ENCODE measurements around the gene DUSP5. TPM values are rescaled to one million over a fixed set of nuclear protein-coding genes. Genes with fewer than 3 reads are reported as not detected.

The DUSP5 gene
- total RNA-seq, 1 donor from 2014 or later, result 14.8 TPM

DNA sequence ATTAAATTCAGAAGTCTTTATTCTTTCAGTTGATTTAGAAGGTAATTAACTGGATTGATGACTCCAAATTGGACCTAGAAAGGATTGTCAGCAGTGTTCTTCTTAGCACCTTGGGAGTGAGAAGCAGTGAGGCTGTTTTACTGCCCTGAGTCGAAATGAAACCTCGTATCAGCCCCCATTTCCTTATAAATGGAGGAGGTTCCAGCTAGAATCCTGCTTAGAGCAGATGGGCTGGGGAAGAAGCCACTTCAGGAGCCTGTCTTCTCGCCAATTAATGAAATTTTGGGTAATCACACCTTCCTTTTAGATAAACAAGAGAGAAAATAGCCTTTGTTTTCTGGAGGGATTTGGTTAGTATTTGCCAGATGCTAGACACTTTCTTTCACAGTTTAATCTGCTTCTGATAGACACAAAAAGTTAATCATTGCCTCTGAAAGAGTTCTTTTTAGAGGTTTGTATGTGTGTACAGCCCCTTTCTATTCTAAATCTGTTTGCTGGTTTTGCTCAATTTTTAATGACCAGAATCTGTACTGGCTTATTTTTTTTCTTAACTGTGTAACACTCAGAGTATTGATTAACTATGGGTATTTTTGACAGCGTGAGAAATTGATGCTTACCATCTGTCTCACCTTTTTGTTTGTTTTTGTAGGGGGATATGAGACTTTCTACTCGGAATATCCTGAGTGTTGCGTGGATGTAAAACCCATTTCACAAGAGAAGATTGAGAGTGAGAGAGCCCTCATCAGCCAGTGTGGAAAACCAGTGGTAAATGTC is 4.6 kb downstream of the DUSP5 start:
- TF ChIP-seq, protein P1, sequence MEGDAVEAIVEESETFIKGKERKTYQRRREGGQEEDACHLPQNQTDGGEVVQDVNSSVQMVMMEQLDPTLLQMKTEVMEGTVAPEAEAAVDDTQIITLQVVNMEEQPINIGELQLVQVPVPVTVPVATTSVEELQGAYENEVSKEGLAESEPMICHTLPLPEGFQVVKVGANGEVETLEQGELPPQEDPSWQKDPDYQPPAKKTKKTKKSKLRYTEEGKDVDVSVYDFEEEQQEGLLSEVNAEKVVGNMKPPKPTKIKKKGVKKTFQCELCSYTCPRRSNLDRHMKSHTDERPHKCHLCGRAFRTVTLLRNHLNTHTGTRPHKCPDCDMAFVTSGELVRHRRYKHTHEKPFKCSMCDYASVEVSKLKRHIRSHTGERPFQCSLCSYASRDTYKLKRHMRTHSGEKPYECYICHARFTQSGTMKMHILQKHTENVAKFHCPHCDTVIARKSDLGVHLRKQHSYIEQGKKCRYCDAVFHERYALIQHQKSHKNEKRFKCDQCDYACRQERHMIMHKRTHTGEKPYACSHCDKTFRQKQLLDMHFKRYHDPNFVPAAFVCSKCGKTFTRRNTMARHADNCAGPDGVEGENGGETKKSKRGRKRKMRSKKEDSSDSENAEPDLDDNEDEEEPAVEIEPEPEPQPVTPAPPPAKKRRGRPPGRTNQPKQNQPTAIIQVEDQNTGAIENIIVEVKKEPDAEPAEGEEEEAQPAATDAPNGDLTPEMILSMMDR (IDR thresholded peaks at IDR 0.05; ENCODE audit: unreplicated experiment), result no peak
- Mint-ChIP-seq H3K27me3 (ENCODE audit: low read depth) (peaks cover 37% of the 10 kb centered on the region), H3K36me3 (no peaks in the 10 kb centered on the region), H3K4me3 (no peak overlapping the region), H3K9me3 (no peaks in the 10 kb centered on the region), H3K4me1 (peaks cover 45% of the 10 kb centered on the region), H3K27ac (no peak overlapping the region)
- no peak for DNase-seq (ENCODE audit: low spot score in 2 of 2, unreplicated experiment in 2 of 2)

DNA sequence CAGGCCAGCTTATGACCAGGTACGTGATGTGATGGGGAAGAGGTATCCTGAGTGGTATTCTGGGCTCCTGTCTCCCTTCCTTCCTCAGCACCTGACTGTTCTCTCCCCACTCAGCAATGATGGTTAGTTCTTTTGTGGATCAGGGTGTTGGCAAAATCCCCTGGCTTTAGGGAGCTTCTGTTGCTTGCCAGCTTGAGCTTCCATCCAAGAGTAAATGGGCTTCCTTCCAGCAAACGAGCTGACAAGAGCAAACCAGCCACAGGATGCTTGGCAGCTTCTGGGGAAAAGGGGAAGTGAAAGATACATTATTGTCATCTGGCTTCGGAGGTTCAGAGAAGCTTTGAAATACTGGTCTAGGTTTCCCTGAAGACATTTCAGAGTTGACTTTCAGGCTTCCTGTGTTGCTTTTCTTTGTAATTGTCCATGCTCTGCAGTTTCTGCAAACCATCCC is 5.2 kb downstream of the DUSP5 start:
- no peaks in the 10 kb centered on the region for H3K9me3 Mint-ChIP-seq
- peak overlapping the region; percentile 8 for H3K27ac Mint-ChIP-seq
- peaks cover 35% of the 10 kb centered on the region for H3K27me3 Mint-ChIP-seq (ENCODE audit: low read depth)
- peaks cover 45% of the 10 kb centered on the region for H3K4me1 Mint-ChIP-seq
- no peak for DNase-seq (ENCODE audit: low spot score in 2 of 2, unreplicated experiment in 2 of 2)
- peaks cover 2% of the 10 kb centered on the region for H3K36me3 Mint-ChIP-seq
- TF ChIP-seq, protein P1 (IDR thresholded peaks at IDR 0.05; ENCODE audit: unreplicated experiment), result no peak
- H3K4me3 Mint-ChIP-seq, result no peak overlapping the region

DNA sequence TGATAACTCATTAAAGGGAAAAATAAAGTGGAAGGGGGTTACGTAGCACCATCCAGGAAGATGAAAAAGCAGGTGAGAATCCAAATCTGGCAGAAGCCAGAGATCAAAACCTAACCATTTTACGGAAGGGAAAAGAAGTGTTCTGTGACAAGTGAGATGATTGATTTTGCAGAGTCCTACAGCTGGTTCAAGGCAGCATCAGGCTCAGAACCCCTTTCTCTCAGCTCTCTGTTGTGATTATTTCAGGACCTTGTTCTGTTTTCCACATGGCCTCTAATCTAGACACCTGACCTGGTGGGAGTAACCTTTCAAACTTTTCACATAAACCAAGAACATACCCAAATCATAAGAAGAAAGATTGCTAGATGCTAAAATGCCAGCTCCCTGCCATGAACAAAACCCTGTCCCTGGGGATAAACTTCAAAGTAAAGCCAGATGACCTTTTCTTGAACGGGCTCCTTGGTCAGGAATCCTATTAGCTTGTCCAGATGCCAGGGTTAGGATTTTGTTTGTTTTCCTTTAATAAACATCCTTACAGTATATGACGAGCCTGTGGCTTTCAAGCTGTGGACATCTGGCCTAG is 5.9 kb downstream of the DUSP5 start:
- no peaks in the 10 kb centered on the region for H3K9me3 Mint-ChIP-seq
- no peak overlapping the region for H3K27ac Mint-ChIP-seq
- no peak for DNase-seq (ENCODE audit: low spot score in 2 of 2, unreplicated experiment in 2 of 2)
- TF ChIP-seq, protein P1 (IDR thresholded peaks at IDR 0.05; ENCODE audit: unreplicated experiment), result no peak
- peaks cover 48% of the 10 kb centered on the region for H3K4me1 Mint-ChIP-seq
- H3K27me3 Mint-ChIP-seq (ENCODE audit: low read depth), result peaks cover 32% of the 10 kb centered on the region
- no peak overlapping the region for H3K4me3 Mint-ChIP-seq
- H3K36me3 Mint-ChIP-seq, result peaks cover 3% of the 10 kb centered on the region

DNA sequence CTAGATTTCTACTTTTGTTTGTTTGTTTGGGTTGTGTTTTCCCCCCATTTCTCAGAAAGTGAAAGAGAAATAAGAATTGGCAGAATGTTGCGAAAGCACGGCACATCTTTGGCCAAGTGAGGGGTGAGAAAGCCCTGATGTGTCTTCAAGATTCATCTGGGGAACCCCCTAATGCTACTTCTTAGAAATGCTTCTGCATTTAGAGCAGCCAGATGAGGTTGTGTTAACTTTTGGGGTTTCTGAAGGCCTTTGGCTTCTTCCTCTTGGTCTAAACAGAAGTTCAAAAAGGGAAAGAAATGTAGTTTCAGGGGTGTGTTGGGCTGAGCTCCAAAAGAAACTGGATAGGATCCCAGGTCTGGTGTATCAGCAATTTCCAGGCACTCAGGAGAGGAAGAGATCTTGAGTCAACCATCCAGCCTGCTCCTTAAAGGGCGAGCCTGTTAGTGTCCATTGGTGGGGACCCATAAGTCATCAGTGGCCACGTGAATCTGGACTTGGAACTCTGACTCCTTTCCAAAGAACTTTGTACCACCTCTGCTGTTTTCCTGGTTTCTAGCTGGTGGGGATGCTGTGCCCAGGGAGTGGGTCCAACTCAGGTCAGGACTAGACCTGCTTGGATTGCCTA is 6.5 kb downstream of the DUSP5 start:
- Mint-ChIP-seq H3K36me3 (peaks cover 3% of the 10 kb centered on the region), H3K27me3 (ENCODE audit: low read depth) (peaks cover 26% of the 10 kb centered on the region), H3K4me1 (peaks cover 49% of the 10 kb centered on the region), H3K4me3 (no peak overlapping the region), H3K27ac (no peak overlapping the region), H3K9me3 (no peaks in the 10 kb centered on the region)
- no peak for DNase-seq (ENCODE audit: low spot score in 2 of 2, unreplicated experiment in 2 of 2)
- TF ChIP-seq, protein P1 (IDR thresholded peaks at IDR 0.05; ENCODE audit: unreplicated experiment), result no peak

DNA sequence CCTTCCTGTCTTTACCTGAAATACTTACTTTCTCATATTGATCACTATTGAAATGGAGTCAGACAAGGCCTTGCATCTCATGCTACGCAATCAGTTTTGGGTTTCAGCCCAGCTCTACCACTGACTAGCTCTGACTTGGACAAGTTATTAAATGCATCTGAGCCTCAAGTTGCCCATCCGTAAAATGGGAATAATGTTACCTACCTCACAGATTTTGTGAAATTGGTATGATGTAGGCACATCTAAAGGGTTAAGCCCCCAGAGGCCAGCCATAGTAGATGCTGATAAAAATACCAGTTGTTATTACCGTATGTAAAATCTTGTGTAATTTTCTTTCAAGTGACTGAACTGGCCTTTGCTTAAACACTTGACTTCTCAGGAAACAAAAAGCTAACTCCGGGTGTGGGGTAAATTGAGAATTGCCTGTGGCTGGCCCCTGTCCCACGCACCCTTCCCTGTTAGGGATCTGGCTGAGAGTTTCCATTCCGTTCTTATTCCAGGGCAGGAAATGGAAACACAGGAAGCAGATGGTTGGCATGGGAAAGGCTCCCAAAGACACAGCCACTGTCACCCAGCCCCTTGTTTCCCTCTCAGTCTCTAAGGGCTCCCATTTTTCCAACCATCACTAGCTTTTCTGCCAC is 7.5 kb downstream of the DUSP5 start:
- no peak overlapping the region for H3K27ac Mint-ChIP-seq
- no peak for DNase-seq (ENCODE audit: low spot score in 2 of 2, unreplicated experiment in 2 of 2)
- H3K27me3 Mint-ChIP-seq (ENCODE audit: low read depth), result peaks cover 16% of the 10 kb centered on the region
- H3K4me3 Mint-ChIP-seq, result no peak overlapping the region
- TF ChIP-seq, protein P1 (IDR thresholded peaks at IDR 0.05; ENCODE audit: unreplicated experiment), result no peak
- no peaks in the 10 kb centered on the region for H3K9me3 Mint-ChIP-seq
- H3K36me3 Mint-ChIP-seq, result peaks cover 3% of the 10 kb centered on the region
- peaks cover 43% of the 10 kb centered on the region for H3K4me1 Mint-ChIP-seq

Measured in mesothelial cell of epicardium (in vitro differentiated cells).